ENCODE data around the gene ZMPSTE24.

GRCh38 chr1:40232444-40232843 is 25.6 kb upstream of the ZMPSTE24 start:
- TF ChIP-seq POLR2AphosphoS5 (IDR thresholded peaks at IDR 0.05; ENCODE audit: insufficient read depth in 1 of 2, low read depth in 1 of 2) (no peak), CTCF (IDR thresholded peaks at IDR 0.05) (no peak), POLR2A (IDR thresholded peaks at IDR 0.05) (no peak)

Data from vagina (tissue), 2 donors.